Thymus (tissue), 11 donors: ENCODE measurements around the gene B3GNT3. TPM values are rescaled to one million over a fixed set of nuclear protein-coding genes. Genes with fewer than 3 reads are reported as not detected.

ENCODE experiments used
- DNase-seq, 9 donors: peaks; one replicate each; pipeline ENCODE4 v3.0.0-alpha.2; 2013; ENCODE audit warnings: low spot score in 9 of 9, low read depth in 6 of 9, missing footprints in 1 of 9
- H3K27ac ChIP-seq, 2 donors: one replicate each; pipeline ENCODE4 v1.5.1; 2013; ENCODE audit warnings: control low read depth in 1 of 2, low read depth in 1 of 2, low read length in 1 of 2, mild to moderate bottlenecking in 1 of 2, moderate library complexity in 1 of 2
- H3K27me3 ChIP-seq, 2 donors: one replicate each; pipeline ENCODE4 v1.5.1; 2013; ENCODE audit warnings: low read length in 1 of 2; ENCODE audit not compliant: control insufficient read depth in 2 of 2, insufficient read depth in 1 of 2
- H3K36me3 ChIP-seq, 2 donors: one replicate each; pipeline ENCODE4 v1.5.1; 2013; ENCODE audit warnings: low read length in 1 of 2, mild to moderate bottlenecking in 1 of 2, moderate library complexity in 1 of 2; ENCODE audit not compliant: control insufficient read depth in 2 of 2, insufficient read depth in 2 of 2
- H3K4me1 ChIP-seq, 2 donors: one replicate each; pipeline ENCODE4 v1.5.1; 2013; ENCODE audit warnings: low read length in 2 of 2; ENCODE audit not compliant: control insufficient read depth in 2 of 2, insufficient read depth in 2 of 2
- H3K4me3 ChIP-seq, 2 donors: one replicate each; pipeline ENCODE4 v1.5.1; 2013; ENCODE audit warnings: low read length in 2 of 2, control low read depth in 1 of 2, mild to moderate bottlenecking in 1 of 2
- H3K9me3 ChIP-seq, 2 donors: one replicate each; pipeline ENCODE4 v1.5.1; 2013; ENCODE audit warnings: low read length in 1 of 2, mild to moderate bottlenecking in 1 of 2; ENCODE audit not compliant: control insufficient read depth in 2 of 2, insufficient read depth in 1 of 2
- WGBS: extraction: QIAGEN DNeasy Blood & Tissue Kit; methylation state at CpG from one replicate; pipeline ENCODE4 v1.1.7; 2013; 5-methylcytosine and 5-hydroxymethylcytosine counted together
- polyA plus RNA-seq: library from polyadenylated mRNA; stranded (reverse); fragments of 200-250 nt; gene quantifications from one replicate; pipeline ENCODE4 v1.2.3, GENCODE V29; 2013
- total RNA-seq: library from RNA; stranded (reverse); fragments of 120-200 nt; gene quantifications from one replicate; pipeline ENCODE4 v1.2.4, GENCODE V29; 2013
- donor health status: healthy.

The B3GNT3 gene
- total and polyA plus RNA-seq, 2 donors: 0.14 to 1.0 TPM

DNA sequence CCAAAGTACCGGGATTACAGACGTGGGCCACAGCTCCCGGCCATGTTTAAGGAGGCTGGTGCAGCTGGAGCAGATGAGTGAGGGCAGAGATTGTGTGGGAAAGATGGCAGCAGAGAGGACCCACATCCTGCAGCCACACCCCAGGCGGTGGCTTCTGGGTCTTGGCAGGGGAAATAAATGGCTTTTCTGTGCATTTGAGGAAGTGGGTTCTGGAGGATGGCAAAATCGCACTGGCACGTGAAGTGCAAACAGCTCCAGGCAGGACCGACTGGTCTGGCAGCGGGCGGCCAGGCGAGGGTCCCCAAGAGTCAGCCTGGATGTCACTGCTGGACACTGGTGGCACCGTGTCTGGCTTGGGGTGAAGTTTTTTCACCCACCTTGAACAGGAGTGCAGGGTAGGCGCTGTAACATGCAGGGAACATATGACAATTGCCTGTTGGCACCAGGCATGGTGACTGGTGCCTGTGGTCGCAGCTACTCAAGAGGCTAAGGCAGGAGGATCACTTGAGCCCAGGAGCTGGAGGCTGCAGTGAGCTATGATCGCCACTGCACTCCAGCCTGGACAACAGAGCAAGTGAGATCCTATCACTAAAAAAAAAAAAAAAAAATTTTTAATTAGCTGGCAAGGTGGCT lies 8.4 kb downstream of the B3GNT3 start:
- DNase-seq: peak in 2 of 9 donors; percentile 33 to 56
- peaks cover 0 to 19% of the 10 kb centered on the region in 2 donors for H3K27me3 ChIP-seq
- no peaks in the 10 kb centered on the region for H3K9me3 ChIP-seq
- H3K27ac ChIP-seq: peak overlapping the region in 1 of 2 donors; percentile 25
- WGBS: 19% methylated on average over 14 of the region's 14 CpGs
- H3K36me3 ChIP-seq: no peaks in the 10 kb centered on the region
- peaks cover 0 to 5% of the 10 kb centered on the region in 2 donors for H3K4me1 ChIP-seq
- no peak overlapping the region for H3K4me3 ChIP-seq

DNA sequence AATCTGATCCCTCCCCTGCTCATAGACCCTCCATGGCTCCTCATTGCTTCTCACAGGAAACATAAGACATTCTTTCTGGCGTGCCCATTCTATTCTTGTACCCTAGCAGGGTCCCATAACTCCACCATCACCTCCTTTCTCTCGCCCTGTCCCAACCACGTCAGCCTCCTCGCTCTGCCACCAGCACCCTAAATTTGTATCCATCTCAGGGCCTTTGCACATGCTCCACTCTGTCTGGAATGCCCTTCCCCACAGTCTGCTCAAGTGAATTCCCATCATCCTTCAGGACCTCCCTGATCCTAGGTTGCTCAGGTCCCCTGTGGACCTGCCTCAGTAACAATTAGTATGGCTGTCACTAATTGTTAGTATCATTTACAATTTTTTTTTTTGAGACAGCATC lies 10.5 kb downstream of the B3GNT3 start:
- DNase-seq: no peak
- H3K36me3 ChIP-seq: no peaks in the 10 kb centered on the region
- peaks cover 0 to 5% of the 10 kb centered on the region in 2 donors for H3K4me1 ChIP-seq
- no peak overlapping the region for H3K27ac ChIP-seq
- no peak overlapping the region for H3K4me3 ChIP-seq
- peaks cover 0 to 22% of the 10 kb centered on the region in 2 donors for H3K27me3 ChIP-seq
- 98% methylated on average over 4 of the region's 4 CpGs for WGBS
- H3K9me3 ChIP-seq: no peaks in the 10 kb centered on the region

DNA sequence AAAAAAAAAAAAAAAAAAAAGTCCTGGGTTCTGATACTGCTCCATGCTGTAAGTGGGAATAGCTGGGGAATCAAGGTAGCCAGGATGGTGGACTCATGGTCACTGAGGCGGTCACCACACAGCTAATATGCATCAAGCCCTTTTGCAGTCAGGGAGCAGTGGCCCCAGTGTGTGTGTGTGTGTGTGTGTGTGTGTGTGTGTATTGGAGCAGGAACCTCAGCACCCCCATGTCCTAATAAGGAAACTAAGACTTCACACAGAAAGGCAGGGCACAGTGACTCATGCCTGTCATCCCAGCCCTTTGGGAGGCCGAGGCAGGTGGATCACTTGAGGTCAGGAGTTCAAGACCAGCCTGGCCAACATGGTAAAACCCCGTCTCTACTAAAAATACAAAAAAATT lies 12.0 kb downstream of the B3GNT3 start:
- Histone ChIP-seq H3K4me1 (peaks cover 0 to 5% of the 10 kb centered on the region in 2 donors), H3K36me3 (no peaks in the 10 kb centered on the region), H3K4me3 (no peak overlapping the region), H3K27ac (no peak overlapping the region), H3K27me3 (peaks cover 0 to 22% of the 10 kb centered on the region in 2 donors), H3K9me3 (no peaks in the 10 kb centered on the region)
- WGBS: 87% methylated on average over 3 of the region's 3 CpGs
- no peak for DNase-seq

DNA sequence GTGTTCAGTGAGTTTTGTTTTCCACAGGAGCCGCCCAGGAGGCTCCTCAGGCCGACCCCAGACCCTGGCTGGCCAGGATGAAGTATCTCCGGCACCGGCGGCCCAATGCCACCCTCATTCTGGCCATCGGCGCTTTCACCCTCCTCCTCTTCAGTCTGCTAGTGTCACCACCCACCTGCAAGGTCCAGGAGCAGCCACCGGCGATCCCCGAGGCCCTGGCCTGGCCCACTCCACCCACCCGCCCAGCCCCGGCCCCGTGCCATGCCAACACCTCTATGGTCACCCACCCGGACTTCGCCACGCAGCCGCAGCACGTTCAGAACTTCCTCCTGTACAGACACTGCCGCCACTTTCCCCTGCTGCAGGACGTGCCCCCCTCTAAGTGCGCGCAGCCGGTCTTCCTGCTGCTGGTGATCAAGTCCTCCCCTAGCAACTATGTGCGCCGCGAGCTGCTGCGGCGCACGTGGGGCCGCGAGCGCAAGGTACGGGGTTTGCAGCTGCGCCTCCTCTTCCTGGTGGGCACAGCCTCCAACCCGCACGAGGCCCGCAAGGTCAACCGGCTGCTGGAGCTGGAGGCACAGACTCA lies 12.9 kb downstream of the B3GNT3 start:
- Histone ChIP-seq H3K4me1 (peaks cover 0 to 5% of the 10 kb centered on the region in 2 donors), H3K27me3 (peaks cover 0 to 17% of the 10 kb centered on the region in 2 donors), H3K9me3 (no peaks in the 10 kb centered on the region), H3K27ac (no peak overlapping the region), H3K36me3 (no peaks in the 10 kb centered on the region), H3K4me3 (no peak overlapping the region)
- 50% methylated on average over 38 of the region's 38 CpGs for WGBS
- peak in 2 of 9 donors; percentile 18 to 27 for DNase-seq

DNA sequence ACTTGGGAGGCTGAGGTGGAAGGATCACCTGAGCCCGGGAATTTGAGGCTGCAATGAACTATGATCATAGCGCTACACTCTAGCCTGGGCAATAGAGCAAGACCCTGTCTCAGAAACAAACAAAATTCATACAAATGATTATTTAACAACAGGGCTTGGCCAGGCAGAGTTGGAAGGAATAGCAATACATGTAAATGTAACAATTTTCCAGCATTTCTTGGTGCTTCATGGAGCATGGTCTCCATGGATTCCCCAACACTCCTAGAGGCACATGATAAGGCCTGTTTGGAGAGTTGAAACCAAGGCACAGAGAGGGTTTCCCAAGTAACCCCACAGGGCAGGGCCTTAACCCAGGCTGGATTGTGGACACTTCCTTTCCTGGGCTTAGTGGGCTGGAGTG lies 16.2 kb downstream of the B3GNT3 start:
- H3K4me1 ChIP-seq: no peaks in the 10 kb centered on the region
- H3K27me3 ChIP-seq: peaks cover 0 to 14% of the 10 kb centered on the region in 2 donors
- WGBS: 97% methylated on average over 2 of the region's 2 CpGs
- DNase-seq: no peak
- H3K9me3 ChIP-seq: no peaks in the 10 kb centered on the region
- no peak overlapping the region for H3K27ac ChIP-seq
- no peaks in the 10 kb centered on the region for H3K36me3 ChIP-seq
- no peak overlapping the region for H3K4me3 ChIP-seq

DNA sequence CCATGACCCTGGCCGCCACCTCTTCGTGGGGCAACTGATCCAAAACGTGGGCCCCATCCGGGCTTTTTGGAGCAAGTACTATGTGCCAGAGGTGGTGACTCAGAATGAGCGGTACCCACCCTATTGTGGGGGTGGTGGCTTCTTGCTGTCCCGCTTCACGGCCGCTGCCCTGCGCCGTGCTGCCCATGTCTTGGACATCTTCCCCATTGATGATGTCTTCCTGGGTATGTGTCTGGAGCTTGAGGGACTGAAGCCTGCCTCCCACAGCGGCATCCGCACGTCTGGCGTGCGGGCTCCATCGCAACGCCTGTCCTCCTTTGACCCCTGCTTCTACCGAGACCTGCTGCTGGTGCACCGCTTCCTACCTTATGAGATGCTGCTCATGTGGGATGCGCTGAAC lies 16.7 kb downstream of the B3GNT3 start:
- Histone ChIP-seq H3K36me3 (no peaks in the 10 kb centered on the region), H3K4me3 (no peak overlapping the region), H3K27ac (no peak overlapping the region), H3K4me1 (no peaks in the 10 kb centered on the region), H3K27me3 (peaks cover 0 to 14% of the 10 kb centered on the region in 2 donors), H3K9me3 (no peaks in the 10 kb centered on the region)
- DNase-seq: no peak
- 95% methylated on average over 20 of the region's 20 CpGs for WGBS

DNA sequence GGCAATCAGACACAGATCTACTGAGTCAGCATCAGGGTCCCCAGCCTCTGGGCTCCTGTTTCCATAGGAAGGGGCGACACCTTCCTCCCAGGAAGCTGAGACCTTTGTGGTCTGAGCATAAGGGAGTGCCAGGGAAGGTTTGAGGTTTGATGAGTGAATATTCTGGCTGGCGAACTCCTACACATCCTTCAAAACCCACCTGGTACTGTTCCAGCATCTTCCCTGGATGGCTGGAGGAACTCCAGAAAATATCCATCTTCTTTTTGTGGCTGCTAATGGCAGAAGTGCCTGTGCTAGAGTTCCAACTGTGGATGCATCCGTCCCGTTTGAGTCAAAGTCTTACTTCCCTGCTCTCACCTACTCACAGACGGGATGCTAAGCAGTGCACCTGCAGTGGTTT lies 17.2 kb downstream of the B3GNT3 start:
- DNase-seq: no peak
- peaks cover 0 to 14% of the 10 kb centered on the region in 2 donors for H3K27me3 ChIP-seq
- 93% methylated on average over 5 of the region's 5 CpGs for WGBS
- no peaks in the 10 kb centered on the region for H3K36me3 ChIP-seq
- no peak overlapping the region for H3K27ac ChIP-seq
- no peaks in the 10 kb centered on the region for H3K4me1 ChIP-seq
- no peaks in the 10 kb centered on the region for H3K9me3 ChIP-seq
- no peak overlapping the region for H3K4me3 ChIP-seq

DNA sequence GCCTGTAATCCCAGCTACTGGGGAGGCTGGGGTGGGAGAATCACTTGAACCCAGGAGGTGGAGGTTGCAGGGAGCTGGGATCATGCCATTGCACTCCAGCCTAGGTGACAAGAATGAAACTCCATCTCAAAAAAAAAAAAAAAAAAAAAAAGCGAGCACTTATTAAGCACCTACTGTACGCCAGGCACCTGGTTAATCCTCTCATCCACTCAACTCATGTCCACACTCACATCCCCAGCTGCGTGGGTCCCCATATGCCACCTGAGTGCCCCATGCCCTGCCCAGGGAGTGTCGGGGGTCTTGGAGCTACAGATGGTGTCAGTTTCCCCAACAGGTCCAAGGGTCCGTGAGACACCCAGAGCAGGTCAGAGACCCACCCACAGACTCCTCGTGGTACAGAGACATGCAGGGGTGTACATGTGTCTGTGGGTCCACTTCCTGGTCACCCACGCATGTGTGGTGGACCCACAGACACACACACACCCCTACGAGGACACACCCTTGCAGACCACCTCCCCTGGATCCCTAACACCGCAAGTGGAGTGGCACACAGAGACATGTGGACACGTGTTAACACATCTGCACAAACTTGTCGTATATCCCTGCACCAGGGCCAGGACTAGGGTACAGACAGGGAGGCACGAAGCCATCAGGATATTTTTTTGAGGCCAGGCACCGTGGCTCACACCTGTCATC lies 22.9 kb downstream of the B3GNT3 start:
- Histone ChIP-seq H3K27ac (no peak overlapping the region), H3K4me3 (no peak overlapping the region), H3K4me1 (no peaks in the 10 kb centered on the region), H3K36me3 (no peaks in the 10 kb centered on the region), H3K27me3 (peaks cover 0 to under 1% of the 10 kb centered on the region in 2 donors), H3K9me3 (no peaks in the 10 kb centered on the region)
- 95% methylated on average over 13 of the region's 13 CpGs for WGBS
- DNase-seq: no peak

DNA sequence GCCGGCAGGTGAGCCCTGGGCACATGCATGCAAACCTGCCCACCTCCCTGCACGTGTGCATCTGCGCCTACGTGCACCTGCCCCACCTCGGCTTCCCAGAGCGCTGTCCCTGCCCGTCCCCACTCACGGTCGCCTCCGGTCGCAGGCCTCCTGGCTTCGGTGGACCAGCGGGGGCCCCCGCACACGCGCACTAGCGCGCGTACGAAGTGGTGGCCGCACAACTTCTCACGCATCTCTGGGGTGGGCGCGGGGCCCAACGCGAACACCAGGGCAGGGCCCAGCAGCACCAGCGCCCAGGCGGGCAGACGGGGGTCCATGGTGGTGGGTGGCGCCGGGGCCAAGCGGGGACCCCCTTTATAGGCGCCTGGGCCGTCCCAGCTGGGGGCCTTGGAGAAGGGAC lies 26.3 kb downstream of the B3GNT3 start, which contains the start of gene INSL3:
Gene INSL3 (minus strand): TSS at position 330 of the 400 bp plus-strand sequence. CDS start 13 bp downstream, at position 317.
- Histone ChIP-seq H3K27ac (no peak within 1 kb of the TSS), H3K4me1 (no peaks in the 10 kb centered on the region), H3K4me3 (no peak within 1 kb of the TSS), H3K27me3 (no peaks in the 10 kb centered on the region), H3K36me3 (peaks cover 0 to 5% of the 10 kb centered on the region in 2 donors), H3K9me3 (no peaks in the 10 kb centered on the region)
- 90% methylated on average over 34 of the region's 34 CpGs for WGBS
- no peak for DNase-seq
